Neuronal stem cell (in vitro differentiated cells): ENCODE measurements around the gene TMEM151B.
A peak's percentile ranks its signal among the peaks of the same experiment; 100 is the strongest.

Source experiments
- DNase-seq: peaks from one replicate; pipeline ENCODE4 v3.0.0-alpha.2; 2013; ENCODE audit warnings: low spot score
- H2AFZ ChIP-seq: one replicate; pipeline ENCODE4 v1.6.1; 2013; ENCODE audit warnings: mild to moderate bottlenecking, low read length, inconsistent platforms
- H2AK5ac ChIP-seq: 2 replicates; pipeline ENCODE4 v1.6.1; 2013; ENCODE audit warnings: low read depth, mild to moderate bottlenecking, inconsistent platforms, low read length, moderate library complexity, mixed read lengths
- H2BK120ac ChIP-seq: 2 replicates; pipeline ENCODE4 v1.6.1; 2013; ENCODE audit warnings: low read depth, mild to moderate bottlenecking, inconsistent platforms, low read length, moderate library complexity, mixed read lengths
- H2BK12ac ChIP-seq: one replicate; pipeline ENCODE4 v1.6.1; 2013; ENCODE audit warnings: low read length, inconsistent platforms
- H2BK15ac ChIP-seq: 2 replicates; pipeline ENCODE4 v1.6.1; 2013; ENCODE audit warnings: mild to moderate bottlenecking, low read length, inconsistent platforms, mixed read lengths
- H2BK5ac ChIP-seq: one replicate; pipeline ENCODE4 v1.6.1; 2013; ENCODE audit warnings: inconsistent platforms, mild to moderate bottlenecking, low read length, moderate library complexity
- H3K14ac ChIP-seq: one replicate; pipeline ENCODE4 v1.6.1; 2013; ENCODE audit warnings: low read length, inconsistent platforms
- H3K18ac ChIP-seq: 2 replicates; pipeline ENCODE4 v1.6.1; 2013; ENCODE audit warnings: low read length, inconsistent platforms
- H3K23ac ChIP-seq: 2 replicates; pipeline ENCODE4 v1.6.1; 2013; ENCODE audit warnings: low read depth, mild to moderate bottlenecking, mixed read lengths, low read length, inconsistent platforms; ENCODE audit not compliant: poor library complexity
- H3K27ac ChIP-seq: replicated peaks from 3 replicates; pipeline ENCODE4 v1.5.1; 2013; ENCODE audit warnings: low read length, inconsistent platforms
- H3K27me3 ChIP-seq, 3 experiments: 2 replicates each; pipeline ENCODE4 v1.6.1; 2013; ENCODE audit warnings: low read length in 3 of 3, mild to moderate bottlenecking in 2 of 3, inconsistent platforms in 1 of 3, low read depth in 1 of 3, mixed read lengths in 1 of 3, moderate library complexity in 1 of 3; ENCODE audit not compliant: control insufficient read depth in 3 of 3, insufficient read depth in 3 of 3
- H3K36me3 ChIP-seq, 2 donors: replicated peaks in 1 of 2; 2 replicates each; pipeline ENCODE4 v1.6.1; 2013; ENCODE audit warnings: low read length in 2 of 2; ENCODE audit not compliant: control insufficient read depth in 2 of 2, insufficient read depth in 2 of 2
- H3K4ac ChIP-seq: 2 replicates; pipeline ENCODE4 v1.6.1; 2013; ENCODE audit warnings: inconsistent platforms, mild to moderate bottlenecking, low read length, moderate library complexity
- H3K4me1 ChIP-seq, 2 donors: 1 replicate in 1 of 2; 2 replicates in 1 of 2; pipeline ENCODE4 v1.6.1; 2013; ENCODE audit warnings: low read length in 2 of 2, low read depth in 1 of 2; ENCODE audit not compliant: control insufficient read depth in 2 of 2, insufficient read depth in 1 of 2
- H3K4me2 ChIP-seq: one replicate; pipeline ENCODE4 v1.6.1; 2013; ENCODE audit warnings: mild to moderate bottlenecking, low read length, inconsistent platforms; ENCODE audit not compliant: insufficient read depth, poor library complexity, severe bottlenecking
- H3K4me3 ChIP-seq, 2 donors: 2 replicates each; pipeline ENCODE4 v1.5.1; 2013; ENCODE audit warnings: low read length in 2 of 2, mild to moderate bottlenecking in 2 of 2, inconsistent platforms in 1 of 2, moderate library complexity in 1 of 2
- H3K79me1 ChIP-seq: one replicate; pipeline ENCODE4 v1.6.1; 2013; ENCODE audit warnings: low read depth, mild to moderate bottlenecking, inconsistent platforms, low read length, moderate library complexity
- H3K9ac ChIP-seq: one replicate; pipeline ENCODE4 v1.6.1; 2013; ENCODE audit warnings: mild to moderate bottlenecking, low read depth, low read length, inconsistent platforms; ENCODE audit not compliant: poor library complexity
- H3K9me3 ChIP-seq, 2 donors: replicated peaks in 1 of 2; 2 replicates each; pipeline versions ENCODE3 to v1.6.1; 2013; ENCODE audit warnings: low read length in 2 of 2, mild to moderate bottlenecking in 2 of 2, inconsistent platforms in 1 of 2, low read depth in 1 of 2, mixed read lengths in 1 of 2, moderate library complexity in 1 of 2; ENCODE audit not compliant: control insufficient read depth in 2 of 2, insufficient read depth in 1 of 2
- H4K8ac ChIP-seq: one replicate; pipeline ENCODE4 v1.6.1; 2013; ENCODE audit warnings: low read depth, mild to moderate bottlenecking, inconsistent platforms, low read length, moderate library complexity
- H4K91ac ChIP-seq: one replicate; pipeline ENCODE4 v1.6.1; 2013; ENCODE audit warnings: low read length, low read depth, mild to moderate bottlenecking, inconsistent platforms; ENCODE audit not compliant: poor library complexity
- WGBS, 2 donors: extraction: QIAGEN DNeasy Blood & Tissue Kit; methylation state at CpG; one replicate each; pipeline ENCODE4 v1.1.7; 2013; ENCODE audit warnings: missing lambda C conversion rate in 2 of 2, mixed read lengths in 1 of 2; ENCODE audit not compliant: insufficient read length in 2 of 2, insufficient replicate concordance in 1 of 2; ENCODE audit errors: extremely low coverage in 2 of 2; 5-methylcytosine and 5-hydroxymethylcytosine counted together

Gene TMEM151B

DNA sequence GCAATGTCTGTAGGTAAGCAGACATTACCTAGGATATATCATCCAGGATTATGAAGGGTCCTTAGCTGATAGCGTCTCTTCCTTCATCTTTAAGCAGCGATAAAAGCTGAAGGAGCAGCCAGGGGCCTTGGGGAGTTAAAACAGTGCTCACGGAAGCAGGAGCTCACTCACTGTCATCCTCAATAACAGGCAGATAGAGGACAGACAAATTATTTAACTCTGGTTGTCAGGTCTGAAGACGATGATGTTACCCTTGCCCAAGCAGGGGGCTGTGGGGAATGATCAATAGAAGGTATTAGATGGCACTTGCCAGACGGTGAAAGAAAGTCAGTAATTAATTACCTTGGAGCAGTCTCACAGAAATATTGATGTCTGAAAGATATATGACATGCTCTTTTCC is 59.6 kb downstream of the TMEM151B start:
- no peak for DNase-seq
- no peak overlapping the region for H2BK15ac ChIP-seq
- H4K8ac ChIP-seq = no peak overlapping the region
- H3K36me3 ChIP-seq = no peaks in the 10 kb centered on the region
- no peak overlapping the region for H2AFZ ChIP-seq
- peaks cover 0 to 30% (median 0%) of the 10 kb centered on the region in 3 experiments for H3K27me3 ChIP-seq
- peaks cover 0 to 9% of the 10 kb centered on the region in 2 donors for H3K4me1 ChIP-seq
- no CpG with 5 or more reads among the region's 5 CpGs for WGBS, 2 donors
- no peak overlapping the region for H3K4ac ChIP-seq
- no peaks in the 10 kb centered on the region for H3K79me1 ChIP-seq
- H3K4me2 ChIP-seq = no peak overlapping the region
- H2BK12ac ChIP-seq = no peak overlapping the region
- H2BK5ac ChIP-seq = no peak overlapping the region
- H2BK120ac ChIP-seq = no peak overlapping the region
- no peak overlapping the region for H2AK5ac ChIP-seq
- H3K18ac ChIP-seq = no peak overlapping the region
- H3K14ac ChIP-seq = no peak overlapping the region
- H4K91ac ChIP-seq = no peak overlapping the region
- H3K9me3 ChIP-seq = no peaks in the 10 kb centered on the region
- H3K4me3 ChIP-seq = no peak overlapping the region
- no peak overlapping the region for H3K9ac ChIP-seq
- no peak overlapping the region for H3K23ac ChIP-seq
- no peak overlapping the region for H3K27ac ChIP-seq

DNA sequence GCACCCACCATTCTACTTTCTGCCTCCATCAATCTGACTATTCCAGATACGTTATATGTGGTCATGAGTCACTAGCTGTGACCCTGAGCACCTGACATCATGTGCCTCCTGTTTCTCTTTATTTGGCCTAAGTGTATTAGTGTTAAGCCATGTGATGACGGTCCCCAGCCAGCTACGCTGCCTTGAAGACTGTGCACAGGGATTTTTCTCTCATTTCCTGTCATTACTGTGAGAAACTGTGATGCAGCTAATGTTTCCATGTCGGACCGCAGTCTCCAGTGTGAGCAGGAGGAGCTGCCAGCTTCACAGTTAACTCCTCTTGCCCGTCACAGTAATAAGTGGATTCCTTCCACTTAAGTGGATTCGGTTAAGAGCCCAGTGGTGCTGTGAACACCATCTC is 62.3 kb downstream of the TMEM151B start:
- WGBS, 2 donors = no CpG with 5 or more reads among the region's 7 CpGs
- no peak overlapping the region for H3K23ac ChIP-seq
- no peak overlapping the region for H3K14ac ChIP-seq
- no peak overlapping the region for H4K91ac ChIP-seq
- H3K4me1 ChIP-seq = peaks cover 2 to 7% of the 10 kb centered on the region in 2 donors
- no peak overlapping the region for H4K8ac ChIP-seq
- H3K4me2 ChIP-seq = no peak overlapping the region
- H2AFZ ChIP-seq = no peak overlapping the region
- H2BK15ac ChIP-seq = no peak overlapping the region
- no peak overlapping the region for H3K9ac ChIP-seq
- no peaks in the 10 kb centered on the region for H3K79me1 ChIP-seq
- no peak overlapping the region for H3K27ac ChIP-seq
- no peak overlapping the region for H2AK5ac ChIP-seq
- H3K36me3 ChIP-seq = no peaks in the 10 kb centered on the region
- peak overlapping the region; percentile 82 for H2BK12ac ChIP-seq
- H3K18ac ChIP-seq = no peak overlapping the region
- H3K9me3 ChIP-seq = no peaks in the 10 kb centered on the region
- no peak for DNase-seq
- H3K4ac ChIP-seq = no peak overlapping the region
- peaks cover 0 to 31% (median 0%) of the 10 kb centered on the region in 3 experiments for H3K27me3 ChIP-seq
- no peak overlapping the region for H2BK5ac ChIP-seq
- no peak overlapping the region for H2BK120ac ChIP-seq
- no peak overlapping the region for H3K4me3 ChIP-seq

DNA sequence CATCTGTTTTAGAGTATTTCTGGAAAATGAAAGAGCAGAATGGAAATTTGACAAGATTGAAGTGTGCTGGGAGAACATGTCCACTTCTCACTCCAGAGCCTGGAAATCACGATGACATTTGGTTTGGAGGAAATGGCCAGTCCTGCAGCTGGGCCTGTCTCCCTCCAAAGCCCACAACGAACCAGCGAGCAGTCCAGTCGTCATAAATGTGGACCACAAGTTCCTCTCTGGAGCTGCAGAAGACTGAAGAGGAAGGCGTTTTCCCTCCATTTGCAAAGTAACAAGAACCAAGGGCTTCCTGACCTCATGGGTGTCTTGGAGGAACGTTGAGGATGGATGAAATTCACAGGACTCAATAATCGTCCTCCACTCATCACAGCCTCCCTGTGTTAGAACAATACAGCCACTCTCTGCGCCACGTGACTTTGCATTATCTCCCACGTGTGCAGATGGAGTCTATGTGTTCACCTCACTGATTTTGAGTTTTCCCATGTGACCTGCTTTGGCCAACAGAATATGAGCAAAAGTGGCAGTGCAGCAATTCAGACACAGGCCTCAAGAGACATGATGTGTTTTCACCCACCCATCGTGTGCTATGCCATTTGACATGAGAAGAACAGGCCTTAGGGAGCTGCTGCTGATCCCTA is 63.1 kb downstream of the TMEM151B start:
- no peaks in the 10 kb centered on the region for H3K36me3 ChIP-seq
- H2BK15ac ChIP-seq = no peak overlapping the region
- H3K4me1 ChIP-seq = peaks cover 2 to 10% of the 10 kb centered on the region in 2 donors
- no peak overlapping the region for H2BK120ac ChIP-seq
- H4K8ac ChIP-seq = no peak overlapping the region
- H3K14ac ChIP-seq = no peak overlapping the region
- H2AK5ac ChIP-seq = no peak overlapping the region
- H3K23ac ChIP-seq = no peak overlapping the region
- no peak overlapping the region for H3K4ac ChIP-seq
- WGBS, 2 donors = no CpG with 5 or more reads among the region's 11 CpGs
- no peak overlapping the region for H3K9ac ChIP-seq
- no peak overlapping the region for H3K4me3 ChIP-seq
- peaks cover 0 to 32% (median 0%) of the 10 kb centered on the region in 3 experiments for H3K27me3 ChIP-seq
- H3K27ac ChIP-seq = no peak overlapping the region
- H4K91ac ChIP-seq = no peak overlapping the region
- DNase-seq = no peak
- no peak overlapping the region for H2AFZ ChIP-seq
- no peak overlapping the region for H3K18ac ChIP-seq
- H3K79me1 ChIP-seq = no peaks in the 10 kb centered on the region
- no peaks in the 10 kb centered on the region for H3K9me3 ChIP-seq
- H2BK12ac ChIP-seq = no peak overlapping the region
- H2BK5ac ChIP-seq = no peak overlapping the region
- no peak overlapping the region for H3K4me2 ChIP-seq

DNA sequence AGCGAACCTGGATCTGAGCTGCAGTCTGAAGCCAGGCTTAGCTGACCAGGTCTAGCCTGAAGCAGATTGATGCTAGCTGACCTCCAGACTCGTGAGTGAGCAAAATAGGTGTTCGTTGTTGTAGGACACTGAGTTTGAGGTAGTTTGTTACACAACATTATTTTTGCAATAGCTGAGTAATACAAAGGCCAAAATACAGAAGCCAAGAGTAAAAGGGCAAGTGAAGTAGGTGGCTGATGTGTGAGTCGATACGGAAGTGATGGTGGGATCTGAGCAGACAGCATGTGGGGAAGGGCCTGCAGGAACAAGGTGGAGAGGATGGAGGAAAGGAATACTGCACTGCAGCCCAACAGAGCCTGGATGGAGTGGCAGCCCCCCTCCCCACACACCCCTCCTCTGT is 63.7 kb downstream of the TMEM151B start:
- Histone ChIP-seq H2BK15ac (no peak overlapping the region), H3K23ac (no peak overlapping the region), H3K4me1 (peaks cover 2 to 11% of the 10 kb centered on the region in 2 donors), H3K4ac (no peak overlapping the region), H3K4me2 (no peak overlapping the region), H3K36me3 (no peaks in the 10 kb centered on the region), H3K4me3 (no peak overlapping the region), H3K27ac (no peak overlapping the region), H4K8ac (no peak overlapping the region), H3K18ac (no peak overlapping the region), H3K27me3 (peaks cover 0 to 31% (median 0%) of the 10 kb centered on the region in 3 experiments), H2BK12ac (no peak overlapping the region), H3K9me3 (no peaks in the 10 kb centered on the region), H4K91ac (no peak overlapping the region), H3K14ac (no peak overlapping the region), H2AK5ac (no peak overlapping the region), H2BK5ac (no peak overlapping the region), H2AFZ (no peak overlapping the region), H3K79me1 (no peaks in the 10 kb centered on the region), H3K9ac (no peak overlapping the region), H2BK120ac (no peak overlapping the region)
- DNase-seq = no peak
- WGBS, 2 donors = no CpG with 5 or more reads among the region's 5 CpGs
